ENCODE results near the gene C16orf96.

C16orf96 gene

DNA sequence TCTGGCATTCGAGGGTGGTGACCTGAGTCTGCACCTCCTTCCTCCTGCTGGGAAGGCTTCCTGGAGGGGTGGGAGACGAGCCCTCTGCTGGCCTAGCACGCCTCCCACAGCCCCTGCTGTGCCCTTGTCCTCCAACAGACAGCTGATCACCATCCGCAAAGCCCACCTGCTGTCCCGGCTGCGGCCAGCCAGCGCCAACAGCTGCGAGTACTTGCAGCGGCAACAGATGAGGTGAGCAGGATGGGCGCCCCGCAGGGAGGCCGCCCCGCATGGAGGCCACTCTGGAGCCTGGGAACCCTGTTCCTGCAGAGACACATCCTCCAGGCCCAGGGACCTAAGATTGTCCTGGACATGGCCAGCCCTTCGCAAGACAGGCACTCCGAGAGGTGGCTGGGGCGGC, 36.9 kb downstream of the C16orf96 start:
- no peak for DNase-seq (ENCODE audit: low read depth)
- TF ChIP-seq, protein P1, sequence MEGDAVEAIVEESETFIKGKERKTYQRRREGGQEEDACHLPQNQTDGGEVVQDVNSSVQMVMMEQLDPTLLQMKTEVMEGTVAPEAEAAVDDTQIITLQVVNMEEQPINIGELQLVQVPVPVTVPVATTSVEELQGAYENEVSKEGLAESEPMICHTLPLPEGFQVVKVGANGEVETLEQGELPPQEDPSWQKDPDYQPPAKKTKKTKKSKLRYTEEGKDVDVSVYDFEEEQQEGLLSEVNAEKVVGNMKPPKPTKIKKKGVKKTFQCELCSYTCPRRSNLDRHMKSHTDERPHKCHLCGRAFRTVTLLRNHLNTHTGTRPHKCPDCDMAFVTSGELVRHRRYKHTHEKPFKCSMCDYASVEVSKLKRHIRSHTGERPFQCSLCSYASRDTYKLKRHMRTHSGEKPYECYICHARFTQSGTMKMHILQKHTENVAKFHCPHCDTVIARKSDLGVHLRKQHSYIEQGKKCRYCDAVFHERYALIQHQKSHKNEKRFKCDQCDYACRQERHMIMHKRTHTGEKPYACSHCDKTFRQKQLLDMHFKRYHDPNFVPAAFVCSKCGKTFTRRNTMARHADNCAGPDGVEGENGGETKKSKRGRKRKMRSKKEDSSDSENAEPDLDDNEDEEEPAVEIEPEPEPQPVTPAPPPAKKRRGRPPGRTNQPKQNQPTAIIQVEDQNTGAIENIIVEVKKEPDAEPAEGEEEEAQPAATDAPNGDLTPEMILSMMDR (conservative IDR thresholded peaks at IDR 0.05; ENCODE audit: control insufficient read depth, insufficient read depth, low read depth, low read length): no peak
- no peak overlapping the region for H3K4me3 ChIP-seq (ENCODE audit: control insufficient read depth, low read depth, low read length)

DNA sequence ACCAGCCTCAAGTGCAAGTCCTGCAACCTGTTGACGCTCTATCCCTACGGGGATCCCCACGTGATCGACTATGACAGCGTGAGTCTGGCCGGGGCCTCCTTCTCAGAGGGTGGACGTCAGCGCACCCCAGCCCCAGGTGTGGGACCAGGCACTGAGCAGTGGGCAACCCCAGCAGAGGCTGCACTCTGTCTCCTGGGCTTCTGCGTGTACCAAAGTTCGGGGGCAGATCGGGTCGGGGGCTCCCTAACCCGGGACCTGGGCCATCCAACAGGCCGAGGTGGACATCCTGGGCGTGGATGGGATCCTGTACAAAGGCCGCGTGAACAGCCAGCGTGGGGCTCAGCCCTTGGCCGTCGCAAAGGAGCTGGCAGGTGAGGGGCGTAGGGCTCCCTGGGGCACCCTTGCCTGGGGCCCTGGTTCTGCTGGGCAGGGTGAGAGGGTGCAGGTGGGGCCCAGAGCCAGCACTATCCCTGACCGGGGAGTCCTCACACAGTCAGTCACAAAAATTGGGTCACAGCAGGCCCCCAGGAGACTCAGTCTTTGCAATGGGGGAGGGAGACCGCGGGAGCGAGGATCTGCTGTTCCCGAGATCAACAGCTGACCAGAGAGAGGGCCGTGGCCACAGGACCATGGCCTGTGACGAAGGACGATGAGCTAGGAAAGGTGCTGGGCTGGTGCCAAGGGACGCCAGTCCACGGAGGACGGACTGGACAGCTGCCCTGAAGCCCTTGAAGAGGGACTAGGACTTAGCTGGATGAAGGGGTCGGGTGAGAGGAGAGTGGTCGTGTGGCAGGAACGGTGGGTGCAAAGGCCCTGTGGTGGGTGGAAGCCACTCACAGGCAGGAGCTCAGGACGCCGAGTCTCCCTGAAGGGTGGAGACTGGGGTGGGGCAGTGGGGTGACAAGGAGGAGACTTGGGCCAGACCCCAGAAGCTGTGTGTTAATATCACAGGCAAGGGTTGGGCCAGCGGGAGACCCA, 38.6 kb downstream of the C16orf96 start:
- H3K4me3 ChIP-seq (ENCODE audit: control insufficient read depth, low read depth, low read length): no peak overlapping the region
- TF ChIP-seq, protein P1 (conservative IDR thresholded peaks at IDR 0.05; ENCODE audit: control insufficient read depth, insufficient read depth, low read depth, low read length): no peak
- DNase-seq (ENCODE audit: low read depth): no peak

DNA sequence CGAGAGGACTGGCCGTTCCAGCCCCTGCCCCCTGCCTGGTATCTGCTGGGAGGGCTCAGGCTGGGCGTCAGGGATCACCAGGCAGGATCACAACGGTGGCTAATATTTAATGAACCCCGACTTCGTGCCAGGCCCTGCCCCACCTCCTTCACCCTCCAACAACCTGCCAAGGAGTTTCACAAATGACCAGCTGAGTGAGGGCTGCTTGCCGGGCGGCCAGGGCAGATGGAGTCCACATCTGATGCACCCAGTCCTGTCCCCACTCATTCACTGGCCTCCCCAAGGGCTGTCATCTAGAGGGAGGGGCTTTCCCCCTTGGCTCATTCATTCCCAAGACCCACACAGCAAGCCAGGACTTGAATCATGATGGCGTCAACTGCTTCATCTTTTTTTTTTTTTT, 41.0 kb downstream of the C16orf96 start:
- H3K4me3 ChIP-seq (ENCODE audit: control insufficient read depth, low read depth, low read length): no peak overlapping the region
- no peak for DNase-seq (ENCODE audit: low read depth)
- TF ChIP-seq, protein P1 (conservative IDR thresholded peaks at IDR 0.05; ENCODE audit: control insufficient read depth, insufficient read depth, low read depth, low read length): no peak

DNA sequence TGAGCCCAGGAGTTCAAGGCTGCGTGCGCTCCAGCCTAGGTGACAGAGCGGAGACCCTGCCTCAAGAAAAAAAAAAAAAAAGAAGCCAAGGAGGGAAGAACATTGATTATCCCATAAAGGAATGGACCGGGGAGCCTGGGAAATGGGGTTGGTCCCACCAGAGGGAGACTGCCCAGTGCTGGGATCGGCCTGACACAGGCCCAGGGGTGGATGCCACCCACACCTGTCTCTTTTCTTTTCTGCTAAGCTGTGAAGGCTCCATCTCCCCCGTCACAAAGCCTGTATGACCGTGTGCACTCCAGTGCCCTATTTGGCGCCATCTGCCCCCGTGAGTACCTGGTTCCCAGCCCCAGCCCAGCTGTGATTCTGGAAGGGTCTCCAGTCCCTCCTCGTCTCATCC, 42.9 kb downstream of the C16orf96 start:
- H3K4me3 ChIP-seq (ENCODE audit: control insufficient read depth, low read depth, low read length): no peak overlapping the region
- DNase-seq (ENCODE audit: low read depth): no peak
- TF ChIP-seq, protein P1 (conservative IDR thresholded peaks at IDR 0.05; ENCODE audit: control insufficient read depth, insufficient read depth, low read depth, low read length): no peak

DNA sequence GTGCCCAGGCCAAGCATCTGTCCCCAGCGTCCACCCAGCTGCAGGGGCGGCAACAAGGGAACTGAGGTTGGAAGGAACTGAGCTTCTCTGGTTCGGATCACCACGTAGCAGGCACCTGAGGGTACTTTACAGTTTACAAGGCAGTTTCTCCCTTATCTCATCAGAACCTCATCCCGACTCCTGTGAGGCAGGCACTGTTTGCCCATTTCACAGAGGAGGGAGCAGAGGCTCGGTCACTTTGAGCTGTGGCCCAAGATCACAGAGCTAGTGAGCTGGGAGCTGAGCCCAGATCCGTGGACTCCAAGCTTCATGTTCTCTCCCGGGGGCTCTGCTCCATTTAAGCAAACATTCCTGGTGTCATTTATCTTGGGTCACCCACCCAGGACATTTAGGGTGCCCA, 43.4 kb downstream of the C16orf96 start:
- TF ChIP-seq, protein P1 (conservative IDR thresholded peaks at IDR 0.05; ENCODE audit: control insufficient read depth, insufficient read depth, low read depth, low read length): no peak
- DNase-seq (ENCODE audit: low read depth): no peak
- no peak overlapping the region for H3K4me3 ChIP-seq (ENCODE audit: control insufficient read depth, low read depth, low read length)

DNA sequence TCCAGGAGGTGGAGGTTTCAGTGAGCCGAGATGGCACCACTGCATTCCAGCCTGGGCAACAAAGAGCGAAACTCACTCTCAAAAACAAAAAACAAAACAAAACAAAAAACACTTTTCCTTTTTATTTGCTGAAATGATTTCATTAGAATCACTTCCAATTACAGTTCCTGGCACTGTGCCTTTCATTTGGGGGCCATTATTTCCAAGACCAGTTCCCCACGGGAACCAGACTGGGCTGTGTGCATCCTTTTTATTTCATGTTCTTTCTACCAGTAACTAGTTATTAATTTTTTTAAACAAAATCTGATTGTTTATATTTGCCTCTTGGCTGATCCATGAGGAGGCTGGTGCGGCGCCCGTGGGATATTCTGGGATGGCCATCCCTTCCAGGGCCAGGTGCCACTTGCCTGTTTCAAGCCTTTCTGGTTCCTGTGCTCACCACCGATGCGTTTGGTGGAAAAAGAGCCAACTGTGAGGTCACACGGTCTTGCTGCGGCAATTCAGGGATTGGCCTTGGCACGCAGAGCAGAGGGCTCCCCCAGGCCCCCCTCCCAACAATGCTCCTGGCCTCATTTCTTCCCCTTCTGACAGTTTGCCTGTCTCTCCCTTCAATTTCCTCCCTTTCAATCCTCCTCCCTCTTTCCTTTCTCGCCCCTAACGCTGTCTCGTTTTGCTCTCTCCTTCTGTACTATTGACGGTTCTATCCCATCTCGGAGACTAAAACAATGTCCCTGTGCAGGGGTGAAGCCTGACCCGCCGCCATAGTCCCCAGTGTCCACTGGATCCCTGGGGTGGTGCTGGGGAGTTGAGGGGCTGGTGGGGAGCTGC, 45.1 kb downstream of the C16orf96 start:
- TF ChIP-seq, protein P1 (conservative IDR thresholded peaks at IDR 0.05; ENCODE audit: control insufficient read depth, insufficient read depth, low read depth, low read length): no peak
- H3K4me3 ChIP-seq (ENCODE audit: control insufficient read depth, low read depth, low read length): no peak overlapping the region
- no peak for DNase-seq (ENCODE audit: low read depth)

Data from fibroblast of mammary gland (primary cell).